KBM-7 (cell line): Measurements from ENCODE around the gene PROK2.

Experiments used
- DNase-seq: peaks from one replicate; pipeline ENCODE4 v3.0.0-alpha.2; 2015
- in situ Hi-C: fragments of 300-500 bp; cut with MboI; formaldehyde crosslinking; loops from 2 replicates; pipeline ENCODE4 v1.14.3; 2020; ENCODE audit warnings: low sequenced_read_pairs, low pct_unique_long_range_greater_than_20kb, mixed read lengths

PROK2 gene

GRCh38 chr3:71752831-71753700, 31.9 kb downstream of the PROK2 start:
- in situ Hi-C loops = no loop called here
- DNase-seq = no peak

GRCh38 chr3:71751602-71752001, 33.3 kb downstream of the PROK2 start:
- in situ Hi-C loops = no loop called here
- no peak for DNase-seq

- DNase-seq = no peak
- in situ Hi-C loops = no loop called here
Observed at GRCh38 chr3:71744738-71745137, 40.2 kb downstream of the PROK2 start.

- in situ Hi-C loops = no loop called here
- DNase-seq = no peak
Observed at GRCh38 chr3:71742621-71743020, 42.3 kb downstream of the PROK2 start.

- in situ Hi-C loops = no loop called here
- no peak for DNase-seq
Observed at GRCh38 chr3:71734881-71735280, 50.1 kb downstream of the PROK2 start.

- DNase-seq = no peak
- in situ Hi-C loops = no loop called here
Observed at GRCh38 chr3:71733319-71733718, 51.6 kb downstream of the PROK2 start.

- no peak for DNase-seq
- in situ Hi-C loops = no loop called here
Observed at GRCh38 chr3:71732637-71733036, 52.3 kb downstream of the PROK2 start.

- in situ Hi-C loops = no loop called here
- no peak for DNase-seq
Observed at GRCh38 chr3:71728632-71729342, 56.2 kb downstream of the PROK2 start.

GRCh38 chr3:71726146-71726545, 58.8 kb downstream of the PROK2 start:
- DNase-seq = no peak
- in situ Hi-C loops = no loop called here

GRCh38 chr3:71725271-71725991, 59.5 kb downstream of the PROK2 start, which contains the start of gene EIF4E3:
TSS of gene EIF4E3 (minus strand) at chr3:71725402. CDS start at chr3:71725367, 35 bp downstream.
- in situ Hi-C loops = no loop called here
- DNase-seq = no peak

- in situ Hi-C loops = loop anchor here (25.0 kb wide), 2 partner anchors 1088 to 1363 kb away; no protein-coding TSS in a partner anchor
- DNase-seq = no peak
Observed at GRCh38 chr3:71724584-71725270, 60.2 kb downstream of the PROK2 start.

- in situ Hi-C loops = loop anchor here (25.0 kb wide), 2 partner anchors 1088 to 1363 kb away; no protein-coding TSS in a partner anchor
- no peak for DNase-seq
Observed at GRCh38 chr3:71724171-71724453, 60.8 kb downstream of the PROK2 start.

- in situ Hi-C loops = loop anchor here (25.0 kb wide), 2 partner anchors 1089 to 1364 kb away; no protein-coding TSS in a partner anchor
- no peak for DNase-seq
Observed at GRCh38 chr3:71723452-71724170, 61.3 kb downstream of the PROK2 start.

GRCh38 chr3:71722693-71723092, 62.3 kb downstream of the PROK2 start:
- in situ Hi-C loops = loop anchor here (25.0 kb wide), 2 partner anchors 1090 to 1365 kb away; no protein-coding TSS in a partner anchor
- no peak for DNase-seq
